ENCODE results near the gene RTN4. TPM values are rescaled to one million over a fixed set of nuclear protein-coding genes. Genes with fewer than 3 reads are reported as not detected.

RTN4 gene, protein sequence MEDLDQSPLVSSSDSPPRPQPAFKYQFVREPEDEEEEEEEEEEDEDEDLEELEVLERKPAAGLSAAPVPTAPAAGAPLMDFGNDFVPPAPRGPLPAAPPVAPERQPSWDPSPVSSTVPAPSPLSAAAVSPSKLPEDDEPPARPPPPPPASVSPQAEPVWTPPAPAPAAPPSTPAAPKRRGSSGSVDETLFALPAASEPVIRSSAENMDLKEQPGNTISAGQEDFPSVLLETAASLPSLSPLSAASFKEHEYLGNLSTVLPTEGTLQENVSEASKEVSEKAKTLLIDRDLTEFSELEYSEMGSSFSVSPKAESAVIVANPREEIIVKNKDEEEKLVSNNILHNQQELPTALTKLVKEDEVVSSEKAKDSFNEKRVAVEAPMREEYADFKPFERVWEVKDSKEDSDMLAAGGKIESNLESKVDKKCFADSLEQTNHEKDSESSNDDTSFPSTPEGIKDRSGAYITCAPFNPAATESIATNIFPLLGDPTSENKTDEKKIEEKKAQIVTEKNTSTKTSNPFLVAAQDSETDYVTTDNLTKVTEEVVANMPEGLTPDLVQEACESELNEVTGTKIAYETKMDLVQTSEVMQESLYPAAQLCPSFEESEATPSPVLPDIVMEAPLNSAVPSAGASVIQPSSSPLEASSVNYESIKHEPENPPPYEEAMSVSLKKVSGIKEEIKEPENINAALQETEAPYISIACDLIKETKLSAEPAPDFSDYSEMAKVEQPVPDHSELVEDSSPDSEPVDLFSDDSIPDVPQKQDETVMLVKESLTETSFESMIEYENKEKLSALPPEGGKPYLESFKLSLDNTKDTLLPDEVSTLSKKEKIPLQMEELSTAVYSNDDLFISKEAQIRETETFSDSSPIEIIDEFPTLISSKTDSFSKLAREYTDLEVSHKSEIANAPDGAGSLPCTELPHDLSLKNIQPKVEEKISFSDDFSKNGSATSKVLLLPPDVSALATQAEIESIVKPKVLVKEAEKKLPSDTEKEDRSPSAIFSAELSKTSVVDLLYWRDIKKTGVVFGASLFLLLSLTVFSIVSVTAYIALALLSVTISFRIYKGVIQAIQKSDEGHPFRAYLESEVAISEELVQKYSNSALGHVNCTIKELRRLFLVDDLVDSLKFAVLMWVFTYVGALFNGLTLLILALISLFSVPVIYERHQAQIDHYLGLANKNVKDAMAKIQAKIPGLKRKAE
- total RNA-seq: 100 to 1,000 TPM; 180 to 225 TPM
- 248 TPM for polyA plus RNA-seq (2013, experiment 1 of 2)
- polyA plus RNA-seq (2013, experiment 2 of 2): 241 TPM
- long read RNA-seq, experiment 1, transcript RTN4-201 (7 exons, 2,333 nt): major isoform, 71 of 137 reads
- long read RNA-seq, experiment 1, transcript RTN4-215 (2 exons, 860 nt): minor isoform, 5 of 137 reads
- long read RNA-seq, experiment 1, transcript RTN4-204 (8 exons, 2,390 nt): minor isoform, 6 of 137 reads
- long read RNA-seq, experiment 1, partial matches to known transcripts: 19 of 137 reads
- long read RNA-seq, experiment 1, other reads (novel, unspliced or antisense): 35 of 137 reads
- long read RNA-seq, experiment 2, full-length matches to known transcripts: 267 of 302 reads
- long read RNA-seq, experiment 2, partial matches to known transcripts: 13 of 302 reads
- long read RNA-seq, experiment 2, other reads (novel, unspliced or antisense): 22 of 302 reads
- long read RNA-seq, experiment 3, transcript RTN4-201 (7 exons, 2,333 nt): major isoform, 13 of 30 reads
- long read RNA-seq, experiment 3, partial matches to known transcripts: 7 of 30 reads
- long read RNA-seq, experiment 3, other reads (novel, unspliced or antisense): 10 of 30 reads
- long read RNA-seq, experiment 4, partial matches to known transcripts: 20 of 36 reads
- long read RNA-seq, experiment 4, other reads (novel, unspliced or antisense): 14 of 36 reads

DNA sequence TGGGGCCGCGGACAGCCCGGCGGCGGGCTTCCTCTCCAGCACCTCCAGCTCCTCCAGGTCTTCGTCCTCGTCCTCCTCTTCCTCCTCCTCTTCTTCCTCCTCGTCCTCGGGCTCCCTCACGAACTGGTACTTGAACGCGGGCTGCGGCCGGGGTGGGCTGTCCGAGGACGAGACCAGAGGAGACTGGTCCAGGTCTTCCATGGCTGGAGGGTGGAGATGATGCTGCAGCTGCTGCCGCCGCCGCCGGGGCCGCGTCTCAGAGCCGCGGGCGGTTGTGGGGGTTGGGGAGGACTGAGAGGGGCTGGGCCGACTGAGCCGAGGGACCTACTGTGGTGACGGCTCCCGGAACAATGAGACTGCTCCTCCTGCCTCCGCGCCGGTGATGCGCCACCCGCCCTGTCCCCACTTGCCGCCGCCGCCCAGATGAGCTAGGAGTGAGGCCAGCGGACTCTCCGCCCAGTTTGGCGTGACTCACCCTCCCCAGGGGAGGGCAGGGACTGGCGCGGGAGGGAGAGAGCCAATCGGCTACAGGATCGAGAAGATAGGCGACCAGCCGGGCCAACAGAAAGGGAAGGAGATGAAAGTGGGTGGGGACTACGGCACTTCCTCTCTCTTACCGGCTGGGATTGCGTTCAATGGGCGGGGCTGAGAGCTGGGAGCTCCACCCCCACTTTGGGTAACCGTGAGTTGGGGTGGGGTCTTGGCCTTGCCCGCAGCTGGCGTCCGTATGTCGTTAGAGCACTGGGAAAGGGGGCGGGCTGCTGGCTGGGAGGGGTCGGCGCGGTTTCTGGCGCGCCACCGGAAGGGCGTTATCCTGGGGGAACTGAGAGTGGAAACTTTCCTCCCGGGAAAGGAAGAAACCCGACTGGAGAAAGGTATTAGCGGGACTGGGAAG lies at the start of gene RTN4:
Gene RTN4, minus strand, starts transcription at position 352 of the 895 bp plus-strand sequence. Its CDS starts 151 bp downstream, at position 201.
- Histone ChIP-seq H3K27ac (ENCODE audit: low read depth, low read length) (peak within 1 kb of the TSS; percentile 98), H3K27me3 (ENCODE audit: control insufficient read depth, insufficient read depth, low read length, poor library complexity, severe bottlenecking) (no peaks in the 10 kb centered on the region), H3K36me3 (ENCODE audit: control insufficient read depth, insufficient read depth, low read length) (peaks cover 8% of the 10 kb centered on the region), H3K9ac (ENCODE audit: extremely low read depth, low read length, poor library complexity, severe bottlenecking) (peak within 1 kb of the TSS; percentile 93), H3K4me1 (ENCODE audit: control insufficient read depth, insufficient read depth, low read length) (peaks cover 4% of the 10 kb centered on the region), H3K4me3 (ENCODE audit: low read length) (peak within 1 kb of the TSS; percentile 99), H3K9me3 (ENCODE audit: control insufficient read depth, low read length) (no peaks in the 10 kb centered on the region)
- Mint-ChIP-seq H3K9me3 (no peaks in the 10 kb centered on the region), H3K4me3 (peak within 1 kb of the TSS; percentile 99), H3K27ac (peak within 1 kb of the TSS; percentile 97), H3K4me1 (peaks cover 26% of the 10 kb centered on the region), H3K36me3 (ENCODE audit: low read depth) (peaks cover 3% of the 10 kb centered on the region), H3K27me3 (ENCODE audit: insufficient read depth) (no peaks in the 10 kb centered on the region)
- TF ChIP-seq, protein P1, sequence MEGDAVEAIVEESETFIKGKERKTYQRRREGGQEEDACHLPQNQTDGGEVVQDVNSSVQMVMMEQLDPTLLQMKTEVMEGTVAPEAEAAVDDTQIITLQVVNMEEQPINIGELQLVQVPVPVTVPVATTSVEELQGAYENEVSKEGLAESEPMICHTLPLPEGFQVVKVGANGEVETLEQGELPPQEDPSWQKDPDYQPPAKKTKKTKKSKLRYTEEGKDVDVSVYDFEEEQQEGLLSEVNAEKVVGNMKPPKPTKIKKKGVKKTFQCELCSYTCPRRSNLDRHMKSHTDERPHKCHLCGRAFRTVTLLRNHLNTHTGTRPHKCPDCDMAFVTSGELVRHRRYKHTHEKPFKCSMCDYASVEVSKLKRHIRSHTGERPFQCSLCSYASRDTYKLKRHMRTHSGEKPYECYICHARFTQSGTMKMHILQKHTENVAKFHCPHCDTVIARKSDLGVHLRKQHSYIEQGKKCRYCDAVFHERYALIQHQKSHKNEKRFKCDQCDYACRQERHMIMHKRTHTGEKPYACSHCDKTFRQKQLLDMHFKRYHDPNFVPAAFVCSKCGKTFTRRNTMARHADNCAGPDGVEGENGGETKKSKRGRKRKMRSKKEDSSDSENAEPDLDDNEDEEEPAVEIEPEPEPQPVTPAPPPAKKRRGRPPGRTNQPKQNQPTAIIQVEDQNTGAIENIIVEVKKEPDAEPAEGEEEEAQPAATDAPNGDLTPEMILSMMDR (conservative IDR thresholded peaks at IDR 0.05): peak; percentile 44
- DNase-seq: peak; percentile 99
- 0% methylated on average over 13 to 63 of the region's 66 CpGs for WGBS, 2 experiments (ENCODE audit: insufficient coverage in 1 of 2, insufficient read length in 1 of 2)

DNA sequence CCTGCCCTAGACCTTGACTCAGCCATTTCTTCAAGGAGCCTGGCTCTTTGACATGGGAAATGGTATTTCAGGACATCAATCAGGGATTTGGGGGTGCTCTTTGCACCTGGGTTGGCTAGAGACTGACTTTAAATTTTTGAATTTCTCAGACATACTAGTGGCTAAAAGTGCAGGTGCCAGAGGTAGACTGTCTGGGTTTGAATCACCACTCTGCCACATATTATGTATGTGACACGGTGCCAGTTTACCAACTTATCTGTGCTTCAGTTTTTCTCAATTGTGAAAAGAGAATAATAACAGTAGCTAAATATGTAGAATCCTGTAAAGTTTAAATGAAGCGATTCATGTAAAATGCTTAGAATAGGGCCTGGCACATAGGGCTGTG lies 49.2 kb upstream of the RTN4 start:
- H3K27ac ChIP-seq (ENCODE audit: low read depth, low read length): no peak overlapping the region
- Mint-ChIP-seq H3K9me3 (no peaks in the 10 kb centered on the region), H3K36me3 (ENCODE audit: low read depth) (no peaks in the 10 kb centered on the region), H3K4me1 (peaks cover 2% of the 10 kb centered on the region), H3K27me3 (ENCODE audit: insufficient read depth) (no peaks in the 10 kb centered on the region), H3K27ac (no peak overlapping the region), H3K4me3 (no peak overlapping the region)
- H3K36me3 ChIP-seq (ENCODE audit: control insufficient read depth, insufficient read depth, low read length): no peaks in the 10 kb centered on the region
- no peak overlapping the region for H3K4me3 ChIP-seq (ENCODE audit: low read length)
- H3K27me3 ChIP-seq (ENCODE audit: control insufficient read depth, insufficient read depth, low read length, poor library complexity, severe bottlenecking): no peaks in the 10 kb centered on the region
- no peak for DNase-seq
- H3K9ac ChIP-seq (ENCODE audit: extremely low read depth, low read length, poor library complexity, severe bottlenecking): no peak overlapping the region
- TF ChIP-seq, protein P1 (conservative IDR thresholded peaks at IDR 0.05): no peak
- H3K4me1 ChIP-seq (ENCODE audit: control insufficient read depth, insufficient read depth, low read length): peaks cover 4% of the 10 kb centered on the region
- 100% methylated on average over 2 of the region's 2 CpGs; no CpG with 5 or more reads in 1 of the 2 experiments for WGBS, 2 experiments (ENCODE audit: insufficient coverage in 1 of 2, insufficient read length in 1 of 2)
- no peaks in the 10 kb centered on the region for H3K9me3 ChIP-seq (ENCODE audit: control insufficient read depth, low read length)
